Uterus (tissue), 2 donors: Measurements from ENCODE around the gene LYPD6.

ENCODE experiments used
- CTCF ChIP-seq, 4 experiments: fragments of 200-600 bp in 2 of 4; fragments of 450-650 bp in 2 of 4; sonication (generic) in 2 of 4; IDR thresholded peaks; one replicate each; pipeline ENCODE4 v1.5.1; 2016 to 2019; ENCODE audit warnings: antibody characterized with exemption in 4 of 4, mild to moderate bottlenecking in 2 of 4, moderate library complexity in 1 of 4
- POLR2A ChIP-seq, 2 donors: fragments of 450-650 bp; IDR thresholded peaks; one replicate each; pipeline ENCODE4 v1.6.1; 2016; ENCODE audit warnings: antibody characterized with exemption in 2 of 2, mild to moderate bottlenecking in 1 of 2, moderate library complexity in 1 of 2

- TF ChIP-seq CTCF (IDR thresholded peaks at IDR 0.05) (no peak), POLR2A (IDR thresholded peaks at IDR 0.05) (no peak)
Observed at GRCh38 chr2:149442346-149442745, 112.0 kb downstream of the LYPD6 start.
